ENCODE measurements around the gene BAIAP3.

Gene BAIAP3

DNA sequence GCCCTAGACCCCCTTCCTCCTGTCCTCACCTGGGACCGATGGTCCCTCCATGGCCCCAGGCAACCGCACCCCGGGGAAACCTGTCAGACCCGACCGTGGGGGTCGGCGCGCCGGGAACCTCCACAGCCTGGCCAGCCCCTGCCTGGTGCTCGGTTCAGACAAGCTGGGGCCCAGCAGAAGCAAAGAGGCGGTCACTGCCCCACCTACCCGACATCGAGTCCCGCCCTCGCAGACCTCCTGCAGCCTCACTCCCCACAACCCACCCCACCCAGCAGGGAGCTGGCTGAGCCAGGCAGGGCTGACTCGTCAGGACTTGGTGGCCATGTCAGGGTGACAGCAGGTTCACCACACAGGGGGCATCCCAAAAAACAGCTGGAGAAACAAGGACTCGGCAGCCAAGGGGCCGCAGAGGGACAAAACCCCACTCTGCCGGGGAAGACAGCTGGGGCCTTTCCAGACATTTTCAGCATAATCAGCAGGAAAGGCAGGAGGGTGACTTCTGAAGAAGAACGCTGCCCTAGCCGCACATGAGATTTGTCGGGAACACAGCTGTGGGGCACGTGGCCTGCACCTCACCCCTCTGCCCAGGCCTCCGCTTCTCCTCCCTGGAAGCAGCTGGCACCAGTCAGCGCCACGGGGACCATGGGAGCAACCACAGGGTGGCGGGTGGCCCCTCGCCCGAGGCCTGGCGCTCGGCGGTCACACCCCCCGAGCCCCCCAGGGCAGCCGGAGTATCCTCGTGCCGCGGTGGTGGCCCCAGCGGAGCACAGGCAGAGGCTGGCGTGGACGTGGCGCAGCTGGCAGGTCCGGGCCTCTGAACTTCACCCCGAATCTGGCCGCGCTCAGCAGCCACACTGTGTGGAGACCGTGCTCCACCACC is 41.2 kb downstream of the BAIAP3 start:
- DNase-seq = no peak

DNA sequence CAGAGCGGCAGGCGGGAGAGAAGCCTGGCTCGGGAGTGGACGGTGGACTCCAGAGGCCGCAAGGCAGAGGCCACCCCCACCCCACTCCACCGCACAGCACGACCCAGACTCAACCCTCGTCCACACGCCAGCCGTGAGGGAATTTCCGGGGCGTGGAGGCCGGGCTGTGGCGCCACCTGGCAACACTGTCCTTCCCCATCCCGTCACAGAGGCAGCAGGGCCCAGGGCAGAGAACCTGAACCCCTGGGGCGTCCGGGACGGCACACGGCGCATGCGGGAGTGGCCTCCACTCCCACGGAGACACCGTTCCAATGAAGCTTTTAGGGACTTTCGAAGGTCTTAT is 41.8 kb downstream of the BAIAP3 start:
- no peak for DNase-seq

GRCh38 chr16:1375741-1376410 is 42.4 kb downstream of the BAIAP3 start:
- DNase-seq = no peak

DNA sequence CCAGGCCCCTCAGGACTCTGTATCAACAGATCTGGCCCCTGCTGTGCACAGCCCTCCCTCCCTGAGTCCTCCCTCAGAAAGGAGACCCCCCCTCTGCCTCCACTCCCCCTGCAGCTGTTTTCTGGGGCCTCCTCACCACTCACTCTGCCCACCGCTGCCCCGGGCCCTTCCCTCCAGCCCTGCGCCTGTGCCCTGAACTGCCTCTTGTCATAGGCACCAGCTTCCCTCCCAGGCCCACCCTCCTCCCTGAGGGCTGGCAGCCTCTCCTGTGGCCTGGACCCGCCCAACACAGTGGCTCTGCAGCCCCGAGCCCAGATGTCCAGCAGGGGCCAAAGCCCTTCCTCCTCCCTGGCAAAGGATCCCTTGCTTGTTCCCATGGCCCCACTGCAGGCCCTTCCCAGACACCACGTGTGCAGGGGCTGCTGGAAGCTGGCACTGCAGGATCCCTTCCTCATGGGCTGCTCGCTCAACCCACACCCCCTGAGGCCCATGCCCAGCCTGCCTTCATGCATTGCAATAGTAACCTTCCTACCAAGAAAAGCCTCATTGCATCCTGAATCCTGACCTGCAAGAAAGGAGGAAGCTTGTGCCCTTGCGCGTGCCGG is 44.1 kb downstream of the BAIAP3 start:
- DNase-seq = no peak

DNA sequence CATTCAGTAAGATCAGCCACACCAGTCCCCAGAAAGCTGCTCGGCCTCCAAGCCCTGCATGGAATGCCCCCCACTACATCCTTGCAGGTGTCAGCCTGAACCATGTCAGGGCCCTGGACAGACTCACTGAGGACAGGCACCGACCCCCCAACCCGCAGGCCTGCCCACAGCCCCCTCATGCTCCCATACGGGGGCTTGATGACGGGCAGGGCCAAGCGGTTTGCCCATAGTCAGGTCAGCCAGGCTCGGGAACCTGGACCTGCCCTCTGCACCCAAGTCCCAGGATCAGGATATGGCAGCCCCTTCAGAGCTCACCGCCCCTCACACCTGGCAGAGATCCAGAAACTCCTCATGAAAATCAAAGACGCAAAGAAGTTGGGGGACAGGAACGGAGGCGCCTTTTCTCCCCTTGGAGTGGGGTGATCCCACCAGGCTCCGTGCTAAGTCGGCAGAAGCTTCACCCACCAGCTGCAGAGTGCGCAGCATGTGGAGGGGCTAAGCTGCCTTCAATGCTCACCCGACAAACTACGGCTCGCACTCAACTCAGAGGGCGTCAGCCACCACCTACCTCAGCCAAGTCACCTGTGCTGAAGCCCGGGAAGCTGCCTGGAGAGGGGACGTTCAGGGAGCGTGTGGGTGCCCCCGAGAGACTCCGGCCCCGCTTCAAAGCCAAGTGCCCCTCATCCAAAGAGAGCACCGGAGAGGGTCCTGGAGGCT is 44.8 kb downstream of the BAIAP3 start:
- DNase-seq = no peak

GRCh38 chr16:1378804-1379303 is 45.4 kb downstream of the BAIAP3 start:
- DNase-seq = peak; percentile 88

GRCh38 chr16:1379304-1380076 is 46.0 kb downstream of the BAIAP3 start:
- DNase-seq = peak; percentile 57

DNA sequence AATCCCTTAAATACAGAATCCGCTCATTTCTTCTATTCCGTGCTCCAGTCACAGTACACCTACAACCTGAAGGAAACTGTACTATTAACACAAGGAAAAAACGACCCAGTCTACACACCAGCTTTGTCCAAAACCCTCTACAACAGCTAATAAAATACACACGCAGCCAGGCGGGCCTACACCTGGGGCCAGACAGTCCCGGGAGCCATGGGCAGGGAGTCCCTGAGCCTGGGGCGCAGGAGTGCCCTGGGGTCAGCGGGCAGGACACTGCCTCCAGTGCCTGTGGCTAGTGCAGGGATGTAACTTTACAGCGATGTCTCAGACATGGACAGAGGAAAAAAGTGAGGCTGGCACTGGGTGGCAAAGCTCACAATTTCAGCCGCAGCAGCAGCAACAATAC is 46.8 kb downstream of the BAIAP3 start:
- no peak for DNase-seq

DNA sequence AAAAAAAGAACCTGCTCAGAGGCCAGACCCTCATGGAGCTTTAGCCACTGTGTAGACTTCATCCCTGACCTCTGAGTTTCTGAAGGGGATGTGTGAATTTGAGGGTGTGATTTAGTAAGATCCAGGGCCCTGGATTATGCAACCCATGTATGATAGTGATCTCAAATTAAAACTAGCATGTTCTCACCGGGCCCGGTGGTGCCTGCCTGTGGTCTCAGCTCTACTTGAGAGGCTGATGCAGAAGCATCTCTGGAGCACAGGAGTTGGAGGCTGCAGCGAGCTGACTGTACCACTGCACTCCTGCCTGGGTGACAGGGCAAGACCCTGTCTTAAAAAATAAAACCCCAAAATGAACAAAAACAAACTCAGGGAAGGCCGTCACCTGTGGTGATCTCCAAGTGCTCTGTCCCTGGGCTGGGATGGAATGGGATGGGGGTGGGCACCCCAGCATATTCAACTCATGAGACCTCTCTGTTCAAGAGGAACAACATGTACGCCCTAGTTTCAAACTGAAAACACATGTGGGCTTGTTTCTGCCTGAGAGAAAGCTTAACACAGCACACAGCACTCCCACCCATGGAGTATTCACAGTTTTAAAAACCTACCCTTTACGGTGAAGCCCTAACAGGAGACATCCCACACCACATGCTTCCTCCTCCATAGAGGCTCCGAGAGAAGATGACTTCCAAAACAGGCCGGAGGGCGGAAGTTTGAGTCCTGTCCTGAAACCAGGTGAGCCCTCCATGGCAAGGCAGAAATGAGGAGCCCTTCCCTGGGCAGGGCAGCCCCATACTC is 48.4 kb downstream of the BAIAP3 start:
- no peak for DNase-seq

DNA sequence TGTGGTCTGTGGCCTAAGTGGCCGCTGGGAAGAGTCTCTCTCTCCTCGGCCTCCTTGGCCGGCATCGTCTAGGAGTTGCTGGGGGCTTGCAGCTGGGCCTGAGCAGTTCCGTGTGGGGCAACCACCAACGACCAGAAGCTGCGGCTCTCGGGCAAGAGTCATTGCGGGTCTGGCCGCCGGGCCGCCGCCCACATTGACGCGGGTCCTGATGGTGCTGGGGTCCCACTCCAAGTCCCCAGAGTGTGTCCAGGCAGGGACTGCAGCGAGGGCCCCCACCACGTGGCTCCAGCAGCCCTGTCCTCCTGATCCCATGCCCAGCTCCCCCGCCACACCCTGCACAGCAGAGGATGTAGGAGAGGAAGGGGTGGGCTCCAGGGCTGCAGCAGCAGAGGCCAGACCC is 50.1 kb downstream of the BAIAP3 start:
- DNase-seq = no peak

- DNase-seq = no peak
Measured at GRCh38 chr16:1385232-1385631, 51.8 kb downstream of the BAIAP3 start.

GRCh38 chr16:1387331-1387730 is 53.9 kb downstream of the BAIAP3 start:
- DNase-seq = no peak

DNA sequence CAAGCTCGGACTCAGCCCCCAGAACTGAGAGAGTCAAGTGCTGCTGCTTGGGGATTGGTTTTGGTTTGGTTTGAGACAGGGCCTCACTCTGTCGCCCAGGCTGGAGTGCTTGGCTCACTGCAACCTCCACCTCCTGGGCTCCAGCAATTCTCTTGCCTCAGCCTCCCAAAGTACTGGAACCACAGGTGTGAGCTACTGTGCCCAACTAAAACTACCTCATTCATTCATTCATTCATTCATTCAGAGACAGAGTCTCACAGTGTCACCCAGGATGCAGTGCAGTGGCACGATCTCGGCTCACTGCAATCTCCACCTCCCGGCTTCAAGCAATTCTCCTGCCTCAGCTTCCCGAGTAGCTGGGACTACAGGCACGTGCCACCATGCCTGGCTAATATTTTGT is 56.3 kb downstream of the BAIAP3 start:
- DNase-seq = no peak

DNA sequence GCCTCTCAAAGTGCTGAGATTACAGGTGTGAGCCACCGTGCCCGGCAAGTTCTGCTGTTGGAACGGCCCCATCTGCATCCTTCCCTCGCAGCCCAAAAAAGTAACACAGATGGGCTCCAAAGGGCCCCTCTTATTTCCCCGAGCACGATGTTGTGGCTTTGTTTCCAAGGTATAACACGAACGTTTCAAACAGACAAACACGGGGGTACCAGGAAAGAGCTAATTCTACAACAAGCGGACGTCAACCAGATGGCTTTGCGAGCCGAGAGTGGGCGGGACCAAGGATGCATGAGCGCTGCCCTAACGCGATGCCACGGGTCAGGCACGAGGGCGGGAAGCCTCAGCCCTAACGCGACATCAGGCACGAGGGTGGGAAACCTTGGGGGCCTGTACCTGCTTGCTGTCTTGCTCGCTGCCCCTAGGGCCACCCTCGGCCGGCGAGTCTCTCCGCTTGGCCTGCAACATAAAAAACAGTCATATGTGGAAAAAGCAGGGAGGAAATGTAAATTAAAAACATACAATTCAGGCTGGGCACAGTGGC is 56.9 kb downstream of the BAIAP3 start:
- DNase-seq = no peak

DNA sequence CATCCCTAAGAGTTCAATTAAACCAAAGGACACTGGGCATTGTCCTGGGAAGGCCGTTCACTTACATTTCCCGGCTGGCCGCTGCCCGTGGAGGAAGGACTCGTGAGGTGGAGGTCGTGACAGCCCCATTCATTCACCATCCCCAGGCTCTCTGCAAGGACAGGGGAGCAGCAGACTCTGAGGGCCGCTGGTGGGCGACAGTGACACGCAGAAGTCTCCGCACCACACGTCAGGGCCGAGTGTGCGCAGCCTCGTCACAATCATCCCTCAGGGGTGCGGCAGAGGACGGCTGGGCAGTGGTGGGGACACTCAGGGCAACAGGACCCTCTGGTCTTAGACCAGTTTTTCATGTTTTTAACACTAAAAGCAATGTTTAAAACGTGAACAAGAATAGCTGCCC is 59.4 kb downstream of the BAIAP3 start:
- no peak for DNase-seq

- no peak for DNase-seq
Measured at GRCh38 chr16:1393613-1394176, 60.2 kb downstream of the BAIAP3 start.

DNA sequence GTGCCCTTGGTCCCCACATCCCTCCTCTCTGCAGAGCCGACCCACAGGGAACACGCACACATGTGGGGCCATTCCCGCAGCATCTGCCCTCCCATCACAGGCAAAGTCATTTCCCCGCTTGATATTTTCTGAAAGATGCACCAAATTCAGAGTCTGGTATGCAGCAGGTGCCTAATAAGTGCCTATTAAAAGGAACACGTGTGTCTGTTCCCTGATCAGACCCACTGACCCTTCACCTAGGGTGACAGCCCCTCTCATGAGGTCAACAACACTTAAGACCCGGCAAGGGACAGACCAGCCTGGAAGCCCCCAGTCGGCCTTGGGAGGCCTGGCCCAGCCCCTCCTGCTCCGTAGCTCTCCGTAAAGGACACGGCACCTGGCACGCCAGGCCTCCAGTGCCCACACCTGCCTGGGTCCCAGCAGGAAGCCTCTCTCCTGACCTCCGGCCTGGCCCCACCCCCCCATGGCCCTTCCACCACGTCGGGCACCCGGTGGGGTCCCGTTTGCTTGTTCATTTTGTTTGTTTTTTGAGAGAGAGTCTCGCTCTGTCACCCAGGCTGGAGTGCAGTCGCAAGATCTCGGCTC is 61.0 kb downstream of the BAIAP3 start:
- no peak for DNase-seq

- DNase-seq = no peak
Measured at GRCh38 chr16:1395444-1396031, 62.1 kb downstream of the BAIAP3 start.

- DNase-seq = no peak
Measured at GRCh38 chr16:1397779-1398178, 64.3 kb downstream of the BAIAP3 start.

DNA sequence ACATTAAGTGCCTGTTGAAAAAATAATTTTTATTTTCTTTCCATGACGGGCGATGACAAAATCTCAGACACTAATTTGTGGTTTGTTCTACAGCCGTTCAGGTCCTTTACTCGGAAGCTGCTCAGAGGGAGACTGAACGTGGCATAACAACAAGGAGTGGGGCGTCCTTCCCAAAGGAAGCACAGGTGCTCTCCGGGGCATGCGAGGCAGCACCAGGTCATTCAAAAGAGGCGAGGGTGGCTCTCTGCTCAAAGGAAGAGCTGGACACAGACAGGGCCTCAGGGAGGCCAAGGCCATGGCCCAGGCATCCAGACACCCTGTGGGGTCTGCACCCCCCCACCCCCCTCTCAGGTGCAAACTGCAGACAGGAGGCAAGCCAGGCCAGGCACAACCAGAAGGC is 64.9 kb downstream of the BAIAP3 start:
- no peak for DNase-seq
